ENCODE data around the gene FBLL1. TPM values are rescaled to one million over a fixed set of nuclear protein-coding genes. Genes with fewer than 3 reads are reported as not detected.

FBLL1 gene
- total and polyA plus RNA-seq, 10 of the 15 experiments (the other 5 are each of a cell fraction or from before 2014, with no cell fraction given), result 0.04 to 0.23 (median 0.15) TPM; not detected in 7

- no peak for TF ChIP-seq CHD2 (IDR thresholded peaks at IDR 0.05; ENCODE audit: borderline replicate concordance, low read depth, low read length)
- TF ChIP-seq RCOR1 (conservative IDR thresholded peaks at IDR 0.05; ENCODE audit: low read depth, low read length), result no peak
- no peak for TF ChIP-seq EZH2 (IDR thresholded peaks at IDR 0.05; ENCODE audit: borderline replicate concordance, control insufficient read depth, low read depth, low read length)
- ChIA-PET RAD21 (ENCODE audit: unreplicated experiment) (no interaction called here), CTCF (no interaction called here), SMC1A (ENCODE audit: uncharacterized antibody, unreplicated experiment) (no interaction called here), POLR2A (no interaction called here)
- FAIRE-seq, result no peak
- H3K4me2 ChIP-seq (ENCODE audit: control insufficient read depth, insufficient read depth), result no peak overlapping the region
- H3K4me1 ChIP-seq (ENCODE audit: control insufficient read depth, insufficient read depth, low read length), result no peaks in the 10 kb centered on the region
- H3K9me3 ChIP-seq (replicated peaks; ENCODE audit: control insufficient read depth, insufficient read depth, low read length), result no peaks in the 10 kb centered on the region
- no TSS peak for BruUV-seq (replicated peaks)
- no peaks in the 10 kb centered on the region for H4K20me1 ChIP-seq (ENCODE audit: control insufficient read depth, insufficient read depth)
- no peak overlapping the region for H3K4me3 ChIP-seq
- no peak for DNase-seq (ENCODE audit: low read depth, low spot score)
- H3K79me2 ChIP-seq (ENCODE audit: control insufficient read depth, insufficient read depth, low read length), result no peaks in the 10 kb centered on the region
- no peak overlapping the region for H3K9ac ChIP-seq (ENCODE audit: control insufficient read depth, insufficient read depth, low read length)
- no peak for ATAC-seq
- H2AFZ ChIP-seq (ENCODE audit: control insufficient read depth, low read depth, low read length), result no peak overlapping the region
- H3K27ac ChIP-seq (ENCODE audit: control insufficient read depth, insufficient read depth), result no peak overlapping the region
- intact Hi-C loops (cut with micrococcal nuclease; ENCODE audit: unreplicated experiment), result no loop called here
- peaks cover 0 to 14% of the 10 kb centered on the region in 2 experiments; a peak in 2 of 4 replicates for H3K36me3 ChIP-seq (ENCODE audit: control insufficient read depth in 2 of 2, insufficient read depth in 2 of 2, low read length in 1 of 2)
- in situ Hi-C loops (cut with MboI), result no loop called here
- H3K27me3 ChIP-seq (replicated peaks in 1 of 2; ENCODE audit: control insufficient read depth in 2 of 2, insufficient read depth in 2 of 2, low read length in 1 of 2), result no peaks in the 10 kb centered on the region
Observed at GRCh38 chr5:168550656-168551055, 21.6 kb downstream of the FBLL1 start.

DNA sequence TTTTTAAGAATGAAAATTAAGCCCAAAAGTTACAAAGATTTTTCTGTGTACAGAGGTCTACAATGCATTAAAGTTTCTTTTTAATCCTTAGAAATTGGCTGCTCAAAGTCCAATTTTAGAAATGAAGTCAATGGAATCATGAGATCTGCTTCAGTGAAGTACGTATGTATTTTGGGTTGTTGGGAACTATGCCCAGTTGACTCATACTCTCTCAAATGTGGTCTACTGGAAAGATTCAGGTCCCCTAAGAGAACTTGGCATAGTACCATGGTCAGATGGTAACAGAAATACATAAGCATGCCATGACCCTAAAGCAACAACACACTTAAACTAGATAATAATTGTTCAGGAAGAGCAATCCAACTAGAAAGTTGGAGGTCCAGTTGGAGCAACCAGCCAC lies 23.0 kb downstream of the FBLL1 start:
- H4K20me1 ChIP-seq (ENCODE audit: control insufficient read depth, insufficient read depth), result no peaks in the 10 kb centered on the region
- no peak overlapping the region for H3K4me2 ChIP-seq (ENCODE audit: control insufficient read depth, insufficient read depth)
- BruUV-seq (replicated peaks), result no TSS peak
- intact Hi-C loops (cut with micrococcal nuclease; ENCODE audit: unreplicated experiment) (no loop called here), in situ Hi-C loops (cut with MboI) (no loop called here)
- H3K27ac ChIP-seq (ENCODE audit: control insufficient read depth, insufficient read depth), result no peak overlapping the region
- RAD21 ChIA-PET (ENCODE audit: unreplicated experiment), result no interaction called here
- 93% methylated on average over 1 of the region's 1 CpG for WGBS (ENCODE audit: insufficient coverage, insufficient replicate concordance, low lambda C conversion rate, missing lambda C conversion rate)
- FAIRE-seq (no peak), ATAC-seq (no peak), DNase-seq (ENCODE audit: low read depth, low spot score) (no peak)
- H3K4me1 ChIP-seq (ENCODE audit: control insufficient read depth, insufficient read depth, low read length), result no peaks in the 10 kb centered on the region
- no peak overlapping the region for H3K4me3 ChIP-seq
- no peaks in the 10 kb centered on the region for H3K79me2 ChIP-seq (ENCODE audit: control insufficient read depth, insufficient read depth, low read length)
- H3K9ac ChIP-seq (ENCODE audit: control insufficient read depth, insufficient read depth, low read length), result no peak overlapping the region
- no peaks in the 10 kb centered on the region for H3K9me3 ChIP-seq (replicated peaks; ENCODE audit: control insufficient read depth, insufficient read depth, low read length)
- SMC1A ChIA-PET (ENCODE audit: uncharacterized antibody, unreplicated experiment), result no interaction called here
- H3K36me3 ChIP-seq (ENCODE audit: control insufficient read depth in 2 of 2, insufficient read depth in 2 of 2, low read length in 1 of 2), result peaks cover 0 to 25% of the 10 kb centered on the region in 2 experiments; a peak in 3 of 4 replicates
- POLR2A ChIA-PET, result no interaction called here
- H3K27me3 ChIP-seq (replicated peaks in 1 of 2; ENCODE audit: control insufficient read depth in 2 of 2, insufficient read depth in 2 of 2, low read length in 1 of 2), result no peaks in the 10 kb centered on the region
- CTCF ChIA-PET, result no interaction called here
- no peak overlapping the region for H2AFZ ChIP-seq (ENCODE audit: control insufficient read depth, low read depth, low read length)
- TF ChIP-seq KAT2A (conservative IDR thresholded peaks at IDR 0.05; ENCODE audit: control insufficient read depth, low read depth, low read length) (no peak), SRF (IDR thresholded peaks at IDR 0.05; ENCODE audit: low read depth in 2 of 2, low read length in 2 of 2) (no peak), SREBF2 (IDR thresholded peaks at IDR 0.05; ENCODE audit: low read length) (no peak), NFXL1 (IDR thresholded peaks at IDR 0.05; ENCODE audit: borderline replicate concordance) (no peak), POLR2AphosphoS5 (IDR thresholded peaks at IDR 0.05; ENCODE audit: low read length) (no peak), IKZF2 (IDR thresholded peaks at IDR 0.05) (no peak), HSF1 (IDR thresholded peaks at IDR 0.05; ENCODE audit: low read depth, low read length) (no peak), IRF4 (IDR thresholded peaks at IDR 0.05; ENCODE audit: low read depth, low read length) (no peak)
- TF ChIP-seq, protein P1, sequence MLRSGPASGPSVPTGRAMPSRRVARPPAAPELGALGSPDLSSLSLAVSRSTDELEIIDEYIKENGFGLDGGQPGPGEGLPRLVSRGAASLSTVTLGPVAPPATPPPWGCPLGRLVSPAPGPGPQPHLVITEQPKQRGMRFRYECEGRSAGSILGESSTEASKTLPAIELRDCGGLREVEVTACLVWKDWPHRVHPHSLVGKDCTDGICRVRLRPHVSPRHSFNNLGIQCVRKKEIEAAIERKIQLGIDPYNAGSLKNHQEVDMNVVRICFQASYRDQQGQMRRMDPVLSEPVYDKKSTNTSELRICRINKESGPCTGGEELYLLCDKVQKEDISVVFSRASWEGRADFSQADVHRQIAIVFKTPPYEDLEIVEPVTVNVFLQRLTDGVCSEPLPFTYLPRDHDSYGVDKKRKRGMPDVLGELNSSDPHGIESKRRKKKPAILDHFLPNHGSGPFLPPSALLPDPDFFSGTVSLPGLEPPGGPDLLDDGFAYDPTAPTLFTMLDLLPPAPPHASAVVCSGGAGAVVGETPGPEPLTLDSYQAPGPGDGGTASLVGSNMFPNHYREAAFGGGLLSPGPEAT (IDR thresholded peaks at IDR 0.05; ENCODE audit: low read depth), result no peak
- TF ChIP-seq, protein P2, sequence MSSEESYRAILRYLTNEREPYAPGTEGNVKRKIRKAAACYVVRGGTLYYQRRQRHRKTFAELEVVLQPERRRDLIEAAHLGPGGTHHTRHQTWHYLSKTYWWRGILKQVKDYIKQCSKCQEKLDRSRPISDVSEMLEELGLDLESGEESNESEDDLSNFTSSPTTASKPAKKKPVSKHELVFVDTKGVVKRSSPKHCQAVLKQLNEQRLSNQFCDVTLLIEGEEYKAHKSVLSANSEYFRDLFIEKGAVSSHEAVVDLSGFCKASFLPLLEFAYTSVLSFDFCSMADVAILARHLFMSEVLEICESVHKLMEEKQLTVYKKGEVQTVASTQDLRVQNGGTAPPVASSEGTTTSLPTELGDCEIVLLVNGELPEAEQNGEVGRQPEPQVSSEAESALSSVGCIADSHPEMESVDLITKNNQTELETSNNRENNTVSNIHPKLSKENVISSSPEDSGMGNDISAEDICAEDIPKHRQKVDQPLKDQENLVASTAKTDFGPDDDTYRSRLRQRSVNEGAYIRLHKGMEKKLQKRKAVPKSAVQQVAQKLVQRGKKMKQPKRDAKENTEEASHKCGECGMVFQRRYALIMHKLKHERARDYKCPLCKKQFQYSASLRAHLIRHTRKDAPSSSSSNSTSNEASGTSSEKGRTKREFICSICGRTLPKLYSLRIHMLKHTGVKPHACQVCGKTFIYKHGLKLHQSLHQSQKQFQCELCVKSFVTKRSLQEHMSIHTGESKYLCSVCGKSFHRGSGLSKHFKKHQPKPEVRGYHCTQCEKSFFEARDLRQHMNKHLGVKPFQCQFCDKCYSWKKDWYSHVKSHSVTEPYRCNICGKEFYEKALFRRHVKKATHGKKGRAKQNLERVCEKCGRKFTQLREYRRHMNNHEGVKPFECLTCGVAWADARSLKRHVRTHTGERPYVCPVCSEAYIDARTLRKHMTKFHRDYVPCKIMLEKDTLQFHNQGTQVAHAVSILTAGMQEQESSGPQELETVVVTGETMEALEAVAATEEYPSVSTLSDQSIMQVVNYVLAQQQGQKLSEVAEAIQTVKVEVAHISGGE (CRISPR knock-in tag; IDR thresholded peaks at IDR 0.05), result no peak
